KMS-11 (cell line): ENCODE data around the gene UPF2.

Source experiments
- H2AFZ ChIP-seq: fragments of 200-600 bp; sonication (generic); 2 replicates; pipeline ENCODE4 v1.6.1; 2016; ENCODE audit warnings: antibody characterized with exemption, mixed run types, low read depth
- H3K27ac ChIP-seq: fragments of 200-600 bp; sonication (generic); 2 replicates; pipeline ENCODE4 v1.6.1; 2016; ENCODE audit warnings: mild to moderate bottlenecking, mixed run types
- H3K27me3 ChIP-seq: fragments of 200-600 bp; sonication (generic); 2 replicates; pipeline ENCODE4 v1.6.1; 2017; ENCODE audit warnings: mild to moderate bottlenecking, low read depth, mixed run types, moderate library complexity; ENCODE audit not compliant: insufficient read depth
- H3K36me3 ChIP-seq: fragments of 200-600 bp; sonication (generic); 2 replicates; pipeline ENCODE4 v1.6.1; 2017; ENCODE audit warnings: mild to moderate bottlenecking, mixed run types; ENCODE audit not compliant: insufficient read depth
- H3K4me1 ChIP-seq: fragments of 200-600 bp; sonication (generic); 2 replicates; pipeline ENCODE4 v1.6.1; 2016; ENCODE audit warnings: mild to moderate bottlenecking, low read depth, mixed run types; ENCODE audit not compliant: poor library complexity, severe bottlenecking
- H3K4me2 ChIP-seq: fragments of 200-600 bp; sonication (generic); 2 replicates; pipeline ENCODE4 v1.7.0; 2016; ENCODE audit warnings: mild to moderate bottlenecking, mixed run types
- H3K4me3 ChIP-seq: fragments of 200-600 bp; sonication (generic); IDR thresholded peaks from 2 replicates; pipeline ENCODE4 v1.6.1; 2017; ENCODE audit warnings: low read depth, low read length, mixed read lengths; ENCODE audit not compliant: insufficient read depth
- H3K79me2 ChIP-seq: fragments of 200-600 bp; sonication (generic); 2 replicates; pipeline ENCODE4 v1.6.1; 2016; ENCODE audit warnings: low read depth, mixed run types; ENCODE audit not compliant: insufficient read depth
- H3K9ac ChIP-seq: fragments of 200-600 bp; sonication (generic); 2 replicates; pipeline ENCODE4 v1.6.1; 2016; ENCODE audit warnings: mild to moderate bottlenecking, mixed run types
- H4K20me1 ChIP-seq: fragments of 200-600 bp; sonication (generic); 2 replicates; pipeline ENCODE4 v1.6.1; 2016; ENCODE audit warnings: mild to moderate bottlenecking, mixed run types; ENCODE audit not compliant: insufficient read depth
- TF ChIP-seq, protein P1 (sequence below): fragments of 200-600 bp; sonication (generic); conservative IDR thresholded peaks from 2 replicates; pipeline ENCODE4 v1.6.1; 2017; ENCODE audit warnings: low read depth, mild to moderate bottlenecking, antibody characterized with exemption, low read length, moderate library complexity, mixed read lengths

The UPF2 gene

GRCh38 chr10:11879387-11880094 is 163.1 kb downstream of the UPF2 start:
- Histone ChIP-seq H3K79me2 (no peaks in the 10 kb centered on the region), H3K27ac (no peak overlapping the region), H3K9ac (no peak overlapping the region), H3K27me3 (no peaks in the 10 kb centered on the region), H3K4me2 (no peak overlapping the region), H3K4me1 (no peaks in the 10 kb centered on the region), H2AFZ (no peak overlapping the region), H3K36me3 (no peaks in the 10 kb centered on the region), H4K20me1 (no peaks in the 10 kb centered on the region), H3K4me3 (no peak overlapping the region)
- TF ChIP-seq, protein P1, sequence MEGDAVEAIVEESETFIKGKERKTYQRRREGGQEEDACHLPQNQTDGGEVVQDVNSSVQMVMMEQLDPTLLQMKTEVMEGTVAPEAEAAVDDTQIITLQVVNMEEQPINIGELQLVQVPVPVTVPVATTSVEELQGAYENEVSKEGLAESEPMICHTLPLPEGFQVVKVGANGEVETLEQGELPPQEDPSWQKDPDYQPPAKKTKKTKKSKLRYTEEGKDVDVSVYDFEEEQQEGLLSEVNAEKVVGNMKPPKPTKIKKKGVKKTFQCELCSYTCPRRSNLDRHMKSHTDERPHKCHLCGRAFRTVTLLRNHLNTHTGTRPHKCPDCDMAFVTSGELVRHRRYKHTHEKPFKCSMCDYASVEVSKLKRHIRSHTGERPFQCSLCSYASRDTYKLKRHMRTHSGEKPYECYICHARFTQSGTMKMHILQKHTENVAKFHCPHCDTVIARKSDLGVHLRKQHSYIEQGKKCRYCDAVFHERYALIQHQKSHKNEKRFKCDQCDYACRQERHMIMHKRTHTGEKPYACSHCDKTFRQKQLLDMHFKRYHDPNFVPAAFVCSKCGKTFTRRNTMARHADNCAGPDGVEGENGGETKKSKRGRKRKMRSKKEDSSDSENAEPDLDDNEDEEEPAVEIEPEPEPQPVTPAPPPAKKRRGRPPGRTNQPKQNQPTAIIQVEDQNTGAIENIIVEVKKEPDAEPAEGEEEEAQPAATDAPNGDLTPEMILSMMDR = no peak

- H4K20me1 ChIP-seq = no peaks in the 10 kb centered on the region
- no peak overlapping the region for H3K4me3 ChIP-seq
- no peaks in the 10 kb centered on the region for H3K4me1 ChIP-seq
- H2AFZ ChIP-seq = no peak overlapping the region
- TF ChIP-seq, protein P1 = no peak
- no peak overlapping the region for H3K9ac ChIP-seq
- no peak overlapping the region for H3K4me2 ChIP-seq
- no peaks in the 10 kb centered on the region for H3K27me3 ChIP-seq
- H3K79me2 ChIP-seq = no peaks in the 10 kb centered on the region
- H3K27ac ChIP-seq = no peak overlapping the region
- no peaks in the 10 kb centered on the region for H3K36me3 ChIP-seq
Observed at GRCh38 chr10:11878776-11879175, 163.8 kb downstream of the UPF2 start.

DNA sequence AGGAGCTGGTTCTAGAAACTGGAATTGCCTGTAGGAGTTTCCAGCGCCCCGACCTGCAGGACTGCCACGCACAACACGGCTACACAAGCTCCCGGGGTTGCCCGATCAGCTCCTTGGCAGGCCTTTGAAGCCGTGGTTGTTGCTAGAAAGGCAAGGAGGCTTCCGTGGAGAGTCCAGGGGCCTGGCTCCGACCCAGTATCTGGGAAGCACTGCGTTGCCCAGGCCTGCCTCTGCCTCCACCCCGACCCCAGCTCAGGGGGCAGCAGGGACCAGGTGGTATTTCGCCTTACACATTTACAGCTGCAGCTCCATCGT is 165.1 kb downstream of the UPF2 start:
- H3K4me3 ChIP-seq = no peak overlapping the region
- TF ChIP-seq, protein P1 = no peak
- no peaks in the 10 kb centered on the region for H3K4me1 ChIP-seq
- no peak overlapping the region for H3K27ac ChIP-seq
- H3K79me2 ChIP-seq = no peaks in the 10 kb centered on the region
- no peaks in the 10 kb centered on the region for H3K27me3 ChIP-seq
- no peaks in the 10 kb centered on the region for H4K20me1 ChIP-seq
- H2AFZ ChIP-seq = no peak overlapping the region
- H3K36me3 ChIP-seq = no peaks in the 10 kb centered on the region
- H3K9ac ChIP-seq = no peak overlapping the region
- H3K4me2 ChIP-seq = no peak overlapping the region

GRCh38 chr10:11876805-11877590 is 165.6 kb downstream of the UPF2 start:
- H3K4me3 ChIP-seq = no peak overlapping the region
- no peaks in the 10 kb centered on the region for H4K20me1 ChIP-seq
- H3K9ac ChIP-seq = no peak overlapping the region
- no peaks in the 10 kb centered on the region for H3K36me3 ChIP-seq
- H2AFZ ChIP-seq = no peak overlapping the region
- no peaks in the 10 kb centered on the region for H3K79me2 ChIP-seq
- TF ChIP-seq, protein P1 = no peak
- H3K4me1 ChIP-seq = no peaks in the 10 kb centered on the region
- no peak overlapping the region for H3K4me2 ChIP-seq
- no peaks in the 10 kb centered on the region for H3K27me3 ChIP-seq
- no peak overlapping the region for H3K27ac ChIP-seq
